Kidney (tissue), 14 donors: ENCODE measurements around the gene ARHGAP18. TPM values are rescaled to one million over a fixed set of nuclear protein-coding genes. Genes with fewer than 3 reads are reported as not detected.

Experiments
- DNase-seq, 5 donors: peaks; one replicate each; pipeline ENCODE4 v3.0.0-alpha.2; 2013 to 2020
- FAIRE-seq: peaks from 2 replicates; lab custom pipeline; 2012; peaks lifted over from hg19 to GRCh38; lab: Jason Lieb, UNC
- H3K27ac ChIP-seq, 2 donors: one replicate each; pipeline ENCODE4 v1.7.0; 2013; ENCODE audit warnings: low read depth in 2 of 2, low read length in 2 of 2, inconsistent platforms in 1 of 2
- H3K27me3 ChIP-seq: one replicate; pipeline ENCODE4 v1.7.1; 2013; ENCODE audit warnings: low read length, inconsistent platforms; ENCODE audit not compliant: control insufficient read depth, insufficient read depth
- H3K36me3 ChIP-seq, 3 donors: one replicate each; pipeline versions ENCODE4 v1.7.0 to v1.7.1; 2013; ENCODE audit warnings: low read length in 3 of 3, control low read depth in 1 of 3, inconsistent platforms in 1 of 3; ENCODE audit not compliant: insufficient read depth in 3 of 3, control insufficient read depth in 2 of 3
- H3K4me1 ChIP-seq, 3 donors: one replicate each; pipeline versions ENCODE4 v1.7.0 to v1.7.1; 2013; ENCODE audit warnings: low read length in 3 of 3, inconsistent platforms in 1 of 3, low read depth in 1 of 3; ENCODE audit not compliant: control insufficient read depth in 2 of 3, insufficient read depth in 2 of 3
- H3K4me3 ChIP-seq, 3 donors: one replicate each; pipeline versions ENCODE4 v1.7.0 to v1.8.1; 2013; ENCODE audit warnings: low read length in 3 of 3, control low read depth in 1 of 3, inconsistent platforms in 1 of 3
- H3K9ac ChIP-seq, 3 donors: one replicate each; pipeline versions ENCODE4 v1.7.0 to v1.7.1; 2013; ENCODE audit warnings: low read length in 3 of 3, control low read depth in 1 of 3, inconsistent platforms in 1 of 3
- H3K9me3 ChIP-seq, 3 donors: one replicate each; pipeline versions ENCODE4 v1.7.0 to v1.7.1; 2013; ENCODE audit warnings: low read length in 3 of 3, control low read depth in 1 of 3, inconsistent platforms in 1 of 3; ENCODE audit not compliant: control insufficient read depth in 2 of 3, insufficient read depth in 1 of 3
- intact Hi-C: fragments of 100-400 bp; cut with DNase I; formaldehyde crosslinking; loops from one replicate; pipeline ENCODE4 v1.11.1; 2022
- polyA plus RNA-seq: library from polyadenylated mRNA; stranded (reverse); fragments of 350-450 nt; fragmentation: Illumina TruSeq; extraction: RNeasy Lipid Tissue Mini Kit (QIAGEN cat#74804); gene quantifications from one replicate; pipeline ENCODE4 v1.2.3, GENCODE V29; 2014; ENCODE audit warnings: low read depth, low replicate concordance; ENCODE audit not compliant: insufficient read depth
- total RNA-seq: library from RNA; stranded (reverse); fragmentation: NEBNext Ultra II Directional; extraction: Animal tissue kit (Norgen Biotek cat#: 25700); gene quantifications from one replicate; pipeline ENCODE4 v1.2.1, GENCODE V29; 2021
- TF ChIP-seq, protein P1 (sequence below): IDR thresholded peaks from 3 replicates; pipeline ENCODE4 v1.5.1; 2012; ENCODE audit warnings: mild to moderate bottlenecking, moderate library complexity, borderline replicate concordance; ENCODE audit not compliant: insufficient read depth; ENCODE audit errors: extremely low read depth
- donor health status: control.
- donor health status: control.
- donor health status: control.
- donor health status: control.
- donor health status: control.
- donor health status: DM: yes; HTN: yes; CAD: no.
- donor health status: Normal renal cell carcinoma (clear cell type).

The ARHGAP18 gene
- total and polyA plus RNA-seq, 2 donors from 2014 or later = 26.5 to 39.8 TPM

DNA sequence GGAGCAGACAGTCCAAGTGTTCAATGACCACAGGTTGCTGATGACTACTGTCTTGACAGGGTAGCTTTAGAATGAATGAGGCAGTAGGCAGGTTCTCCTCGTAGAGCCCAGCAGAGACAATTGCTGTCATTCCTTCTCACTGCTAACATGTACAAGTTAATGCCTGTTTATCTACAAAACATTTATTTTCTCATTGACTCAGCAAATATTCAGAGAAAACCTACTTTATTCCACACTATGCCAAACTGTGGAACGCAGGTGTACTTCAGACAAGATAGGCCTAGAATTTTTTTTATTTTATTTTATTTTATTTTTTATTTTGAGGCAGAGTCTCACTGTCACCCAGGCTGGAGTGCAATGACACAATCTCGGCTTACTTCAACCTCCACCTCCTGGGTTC lies 50.8 kb downstream of the ARHGAP18 start:
- TF ChIP-seq, protein P1, sequence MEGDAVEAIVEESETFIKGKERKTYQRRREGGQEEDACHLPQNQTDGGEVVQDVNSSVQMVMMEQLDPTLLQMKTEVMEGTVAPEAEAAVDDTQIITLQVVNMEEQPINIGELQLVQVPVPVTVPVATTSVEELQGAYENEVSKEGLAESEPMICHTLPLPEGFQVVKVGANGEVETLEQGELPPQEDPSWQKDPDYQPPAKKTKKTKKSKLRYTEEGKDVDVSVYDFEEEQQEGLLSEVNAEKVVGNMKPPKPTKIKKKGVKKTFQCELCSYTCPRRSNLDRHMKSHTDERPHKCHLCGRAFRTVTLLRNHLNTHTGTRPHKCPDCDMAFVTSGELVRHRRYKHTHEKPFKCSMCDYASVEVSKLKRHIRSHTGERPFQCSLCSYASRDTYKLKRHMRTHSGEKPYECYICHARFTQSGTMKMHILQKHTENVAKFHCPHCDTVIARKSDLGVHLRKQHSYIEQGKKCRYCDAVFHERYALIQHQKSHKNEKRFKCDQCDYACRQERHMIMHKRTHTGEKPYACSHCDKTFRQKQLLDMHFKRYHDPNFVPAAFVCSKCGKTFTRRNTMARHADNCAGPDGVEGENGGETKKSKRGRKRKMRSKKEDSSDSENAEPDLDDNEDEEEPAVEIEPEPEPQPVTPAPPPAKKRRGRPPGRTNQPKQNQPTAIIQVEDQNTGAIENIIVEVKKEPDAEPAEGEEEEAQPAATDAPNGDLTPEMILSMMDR = no peak
- intact Hi-C loops = no loop called here
- peaks cover 0 to 10% (median 8%) of the 10 kb centered on the region in 3 donors for H3K4me1 ChIP-seq
- H3K27me3 ChIP-seq = no peaks in the 10 kb centered on the region
- H3K9ac ChIP-seq = no peak overlapping the region
- no peak overlapping the region for H3K4me3 ChIP-seq
- H3K9me3 ChIP-seq = no peaks in the 10 kb centered on the region
- FAIRE-seq (no peak), DNase-seq (no peak)
- no peak overlapping the region for H3K27ac ChIP-seq
- no peaks in the 10 kb centered on the region for H3K36me3 ChIP-seq

DNA sequence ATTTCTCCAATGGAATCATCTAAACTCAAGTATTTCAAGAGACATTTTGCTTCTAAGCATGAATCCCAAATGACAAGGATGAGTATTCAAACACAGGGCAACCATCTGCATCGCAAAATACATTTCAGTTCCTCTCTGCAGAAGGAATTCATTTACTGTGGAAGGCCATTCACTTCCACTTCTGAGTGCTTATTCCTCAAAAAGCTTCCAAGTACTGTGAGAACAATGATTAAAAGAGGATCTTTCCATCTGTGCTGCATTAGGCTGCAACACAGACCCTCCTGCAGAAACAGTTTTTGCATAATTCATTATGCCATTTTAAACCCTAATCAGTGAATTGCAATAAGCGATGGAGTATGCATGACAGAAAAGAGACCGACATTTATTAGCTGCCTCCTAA lies 52.5 kb downstream of the ARHGAP18 start:
- Histone ChIP-seq H3K4me1 (peaks cover 0 to 8% (median 8%) of the 10 kb centered on the region in 3 donors), H3K27ac (no peak overlapping the region), H3K9me3 (no peaks in the 10 kb centered on the region), H3K9ac (no peak overlapping the region), H3K4me3 (no peak overlapping the region), H3K36me3 (no peaks in the 10 kb centered on the region), H3K27me3 (no peaks in the 10 kb centered on the region)
- TF ChIP-seq, protein P1 = no peak
- DNase-seq (no peak), FAIRE-seq (no peak)
- intact Hi-C loops = no loop called here

DNA sequence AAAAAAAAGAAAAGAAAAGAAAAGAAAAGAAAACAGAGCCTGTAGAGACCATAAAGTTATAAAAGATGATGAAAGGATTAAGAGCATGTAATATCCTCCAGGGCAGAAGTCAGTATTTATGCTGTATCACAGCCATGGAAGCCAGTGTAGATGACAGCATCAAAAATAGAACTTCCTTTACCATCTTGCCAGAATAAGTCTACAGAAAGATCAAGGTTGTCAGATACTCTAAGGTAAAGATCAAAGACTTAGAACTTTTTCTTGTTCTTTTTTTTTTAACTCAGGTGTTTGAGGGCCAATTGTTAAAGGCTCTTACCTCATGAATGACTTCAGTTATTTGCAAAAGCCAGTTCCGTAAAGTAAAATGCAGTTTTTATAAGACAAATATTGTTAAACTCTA lies 54.6 kb downstream of the ARHGAP18 start:
- Histone ChIP-seq H3K27me3 (no peaks in the 10 kb centered on the region), H3K27ac (no peak overlapping the region), H3K4me1 (peaks cover 0 to 3% (median 3%) of the 10 kb centered on the region in 3 donors), H3K4me3 (no peak overlapping the region), H3K36me3 (no peaks in the 10 kb centered on the region), H3K9me3 (no peaks in the 10 kb centered on the region), H3K9ac (no peak overlapping the region)
- TF ChIP-seq, protein P1 = no peak
- no peak for FAIRE-seq
- intact Hi-C loops = no loop called here
- DNase-seq = no peak

DNA sequence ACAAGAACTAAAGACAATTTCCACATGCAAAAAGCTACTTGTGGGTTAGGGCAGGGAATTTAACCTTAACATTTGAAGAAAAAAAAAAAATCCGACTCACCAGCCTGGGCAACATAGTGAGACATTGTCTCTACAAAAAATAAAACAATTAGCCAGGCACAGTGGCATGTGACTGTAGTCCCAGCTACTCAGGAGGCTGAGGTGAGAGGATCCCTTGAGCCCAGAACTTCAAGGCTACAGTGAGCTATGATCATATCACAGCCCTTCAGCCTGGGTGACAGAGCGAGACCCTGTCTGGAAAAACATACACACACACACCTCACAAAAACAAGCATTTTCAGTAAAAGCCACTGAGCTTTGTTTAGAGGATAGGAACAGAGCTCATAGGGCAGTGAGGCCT lies 56.2 kb downstream of the ARHGAP18 start:
- DNase-seq (no peak), FAIRE-seq (no peak)
- no peaks in the 10 kb centered on the region for H3K9me3 ChIP-seq
- intact Hi-C loops = no loop called here
- TF ChIP-seq, protein P1 = no peak
- H3K27ac ChIP-seq = no peak overlapping the region
- H3K4me3 ChIP-seq = no peak overlapping the region
- no peak overlapping the region for H3K9ac ChIP-seq
- H3K36me3 ChIP-seq = no peaks in the 10 kb centered on the region
- H3K4me1 ChIP-seq = no peaks in the 10 kb centered on the region
- no peaks in the 10 kb centered on the region for H3K27me3 ChIP-seq
